HepG2 (cell line): ENCODE results near the gene BPIFB4. TPM values are rescaled to one million over a fixed set of nuclear protein-coding genes. Genes with fewer than 3 reads are reported as not detected.

Source experiments
- CHCHD3 ChIP-seq: sonication (generic); formaldehyde crosslinking; IDR thresholded peaks from 2 replicates; pipeline ENCODE4 v1.8.0; 2022; ENCODE audit warnings: mild to moderate bottlenecking, missing genetic modification reagents, moderate library complexity
- DMTF1 ChIP-seq: sonication (generic); formaldehyde crosslinking; IDR thresholded peaks from 2 replicates; pipeline ENCODE4 v1.4.0; 2020; ENCODE audit warnings: mild to moderate bottlenecking, missing genetic modification reagents
- FOXA1 ChIP-seq, 2 experiments: fragments of 450-650 bp in 1 of 2; sonication (generic) in 1 of 2; formaldehyde crosslinking in 1 of 2; IDR thresholded peaks; 2 replicates each; pipeline versions ENCODE4 v1.4.0 to v1.6.1; 2016 to 2020; ENCODE audit warnings: missing genetic modification reagents in 1 of 2
- HNRNPH1 ChIP-seq: fragments of 200-400 bp; formaldehyde crosslinking; optimal IDR thresholded peaks from 2 replicates; pipeline ENCODE3; 2017; ENCODE audit warnings: mild to moderate bottlenecking, low read depth, low read length
- IKZF5 ChIP-seq: IDR thresholded peaks from 2 replicates; pipeline ENCODE4 v1.6.1; 2018; ENCODE audit warnings: missing genetic modification reagents, mild to moderate bottlenecking, missing compliant biosample characterization
- MBD4 ChIP-seq: IDR thresholded peaks from 2 replicates; pipeline ENCODE4 v1.6.1; 2012; ENCODE audit warnings: low read length, inconsistent platforms, borderline replicate concordance
- MTA3 ChIP-seq: sonication (generic); formaldehyde crosslinking; IDR thresholded peaks from 2 replicates; pipeline ENCODE4 v1.4.0; 2020; ENCODE audit warnings: missing genetic modification reagents
- SNAI1 ChIP-seq: sonication (generic); formaldehyde crosslinking; IDR thresholded peaks from 2 replicates; pipeline ENCODE4 v1.5.0; 2020; ENCODE audit warnings: mild to moderate bottlenecking, missing genetic modification reagents, borderline replicate concordance
- U2AF2 ChIP-seq: fragments of 200-400 bp; formaldehyde crosslinking; IDR thresholded peaks from 2 replicates; pipeline ENCODE4 v1.6.1; 2017; ENCODE audit warnings: low read depth, mild to moderate bottlenecking, low read length
- ZBTB42 ChIP-seq: sonication (generic); formaldehyde crosslinking; IDR thresholded peaks from 2 replicates; pipeline ENCODE4 v1.5.0; 2020; ENCODE audit warnings: mild to moderate bottlenecking, missing genetic modification reagents
- ZFP62 ChIP-seq: sonication (generic); formaldehyde crosslinking; IDR thresholded peaks from 2 replicates; pipeline ENCODE4 v1.4.0; 2020; ENCODE audit warnings: missing genetic modification reagents
- ZNF121 ChIP-seq: sonication (generic); formaldehyde crosslinking; IDR thresholded peaks from 2 replicates; pipeline ENCODE4 v1.5.0; 2020; ENCODE audit warnings: mild to moderate bottlenecking, missing genetic modification reagents
- ZNF441 ChIP-seq: sonication (generic); formaldehyde crosslinking; IDR thresholded peaks from 2 replicates; pipeline ENCODE4 v1.7.0; 2021; ENCODE audit warnings: missing genetic modification reagents, borderline replicate concordance
- ZNF503 ChIP-seq: sonication (generic); formaldehyde crosslinking; IDR thresholded peaks from 2 replicates; pipeline ENCODE4 v1.4.0; 2020; ENCODE audit warnings: missing genetic modification reagents
- ZNF577 ChIP-seq: sonication (generic); formaldehyde crosslinking; IDR thresholded peaks from 2 replicates; pipeline ENCODE4 v1.4.0; 2020; ENCODE audit warnings: mild to moderate bottlenecking, low read depth, missing genetic modification reagents, borderline replicate concordance
- ZNF607 ChIP-seq: sonication (generic); formaldehyde crosslinking; IDR thresholded peaks from 2 replicates; pipeline ENCODE4 v1.5.1; 2020; ENCODE audit warnings: missing genetic modification reagents, mild to moderate bottlenecking, borderline replicate concordance
- ZSCAN30 ChIP-seq: sonication (generic); formaldehyde crosslinking; IDR thresholded peaks from 2 replicates; pipeline ENCODE4 v1.5.0; 2020; ENCODE audit warnings: mild to moderate bottlenecking, missing genetic modification reagents
- ZSCAN5A ChIP-seq: sonication (generic); formaldehyde crosslinking; IDR thresholded peaks from 2 replicates; pipeline ENCODE4 v1.8.0; 2022; ENCODE audit warnings: mild to moderate bottlenecking, missing genetic modification reagents, borderline replicate concordance
- polyA plus RNA-seq, 8 experiments: library from polyadenylated mRNA; depleted of rRNA in 3 of 8; stranded (reverse) in 7 of 8; unstranded in 1 of 8; fragments of >200 nt; fragmentation: Illumina TruSeq in 4 of 8; extraction: Trizol in 4 of 8; gene quantifications; 2 replicates each; pipeline versions ENCODE4 v1.2.1 to v1.2.3, GENCODE V29; 2011 to 2016; ENCODE audit warnings: low read depth in 4 of 8, missing spikeins in 1 of 8, mixed read lengths in 1 of 8; ENCODE audit not compliant: insufficient read depth in 1 of 8
- total RNA-seq, 5 experiments: library from RNA; depleted of rRNA; stranded (reverse); fragments of >200 nt; fragmentation: Illumina TruSeq; extraction: Trizol; gene quantifications; 2 replicates each; pipeline ENCODE4 v1.2.3, GENCODE V29; 2016; ENCODE audit warnings: low read depth in 1 of 5
- TF ChIP-seq, protein P1 (sequence below): sonication (generic); formaldehyde crosslinking; IDR thresholded peaks from 2 replicates; pipeline ENCODE4 v1.4.0; 2020; ENCODE audit warnings: low read depth, mild to moderate bottlenecking, missing genetic modification reagents
- TF ChIP-seq, protein P2 (sequence below): sonication (generic); formaldehyde crosslinking; IDR thresholded peaks from 2 replicates; pipeline ENCODE4 v1.4.0; 2020; ENCODE audit warnings: mild to moderate bottlenecking, missing genetic modification reagents
- TF ChIP-seq, protein P3 (sequence below): fragments of 450-650 bp; IDR thresholded peaks from 2 replicates; pipeline ENCODE4 v1.6.1; 2017

Gene BPIFB4
- total and polyA plus RNA-seq, 2 of the 13 experiments (the other 11 are each of a cell fraction or from before 2014, with no cell fraction given), result 0.09 TPM; not detected in 1

DNA sequence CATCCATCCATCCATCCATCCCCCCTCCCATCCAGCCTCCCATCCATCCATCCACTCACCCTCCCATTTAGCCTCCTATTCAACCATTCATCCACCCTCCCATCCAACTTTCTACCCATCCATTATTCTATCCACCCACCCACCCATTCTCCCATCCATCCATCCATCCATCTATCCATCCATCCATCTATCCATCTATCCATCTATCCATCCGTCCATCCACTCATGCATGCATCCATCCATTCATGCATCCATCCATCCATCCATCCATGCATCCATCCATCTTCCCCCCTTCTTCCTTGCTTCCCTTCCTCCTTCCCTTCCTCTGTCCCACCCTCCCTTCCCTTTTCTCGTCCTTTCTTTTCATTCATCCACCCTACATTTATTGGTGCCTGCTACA is 4.8 kb upstream of the BPIFB4 start (continued):
- TF ChIP-seq, protein P1, sequence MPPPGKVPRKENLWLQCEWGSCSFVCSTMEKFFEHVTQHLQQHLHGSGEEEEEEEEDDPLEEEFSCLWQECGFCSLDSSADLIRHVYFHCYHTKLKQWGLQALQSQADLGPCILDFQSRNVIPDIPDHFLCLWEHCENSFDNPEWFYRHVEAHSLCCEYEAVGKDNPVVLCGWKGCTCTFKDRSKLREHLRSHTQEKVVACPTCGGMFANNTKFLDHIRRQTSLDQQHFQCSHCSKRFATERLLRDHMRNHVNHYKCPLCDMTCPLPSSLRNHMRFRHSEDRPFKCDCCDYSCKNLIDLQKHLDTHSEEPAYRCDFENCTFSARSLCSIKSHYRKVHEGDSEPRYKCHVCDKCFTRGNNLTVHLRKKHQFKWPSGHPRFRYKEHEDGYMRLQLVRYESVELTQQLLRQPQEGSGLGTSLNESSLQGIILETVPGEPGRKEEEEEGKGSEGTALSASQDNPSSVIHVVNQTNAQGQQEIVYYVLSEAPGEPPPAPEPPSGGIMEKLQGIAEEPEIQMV, result no peak
- no peak for TF ChIP-seq ZSCAN30
- TF ChIP-seq, protein P2, sequence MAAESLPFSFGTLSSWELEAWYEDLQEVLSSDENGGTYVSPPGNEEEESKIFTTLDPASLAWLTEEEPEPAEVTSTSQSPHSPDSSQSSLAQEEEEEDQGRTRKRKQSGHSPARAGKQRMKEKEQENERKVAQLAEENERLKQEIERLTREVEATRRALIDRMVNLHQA (CRISPR knock-in tag), result no peak
- TF ChIP-seq MBD4, result no peak
- TF ChIP-seq ZNF577 (CRISPR knock-in tag), result no peak
- TF ChIP-seq, protein P3, sequence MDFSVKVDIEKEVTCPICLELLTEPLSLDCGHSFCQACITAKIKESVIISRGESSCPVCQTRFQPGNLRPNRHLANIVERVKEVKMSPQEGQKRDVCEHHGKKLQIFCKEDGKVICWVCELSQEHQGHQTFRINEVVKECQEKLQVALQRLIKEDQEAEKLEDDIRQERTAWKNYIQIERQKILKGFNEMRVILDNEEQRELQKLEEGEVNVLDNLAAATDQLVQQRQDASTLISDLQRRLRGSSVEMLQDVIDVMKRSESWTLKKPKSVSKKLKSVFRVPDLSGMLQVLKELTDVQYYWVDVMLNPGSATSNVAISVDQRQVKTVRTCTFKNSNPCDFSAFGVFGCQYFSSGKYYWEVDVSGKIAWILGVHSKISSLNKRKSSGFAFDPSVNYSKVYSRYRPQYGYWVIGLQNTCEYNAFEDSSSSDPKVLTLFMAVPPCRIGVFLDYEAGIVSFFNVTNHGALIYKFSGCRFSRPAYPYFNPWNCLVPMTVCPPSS, result 0 out of 2 replicates have a peak, but pooled peaks have one; percentile 72
- TF ChIP-seq ZBTB42, result no peak
- TF ChIP-seq FOXA1 (IDR thresholded peaks at IDR 0.05), result peak; percentile 41; the same call in 1 of the 2 replicates
- TF ChIP-seq FOXA1 (CRISPR knock-in tag; IDR thresholded peaks at IDR 0.05), result no peak
- no peak for TF ChIP-seq ZSCAN5A (CRISPR knock-in tag)
- TF ChIP-seq CHCHD3, result no peak
- TF ChIP-seq U2AF2, result no peak
- TF ChIP-seq ZNF607 (CRISPR knock-in tag), result no peak
- TF ChIP-seq DMTF1 (CRISPR knock-in tag), result no peak
- no peak for TF ChIP-seq SNAI1
- TF ChIP-seq MTA3, result no peak
- no peak for TF ChIP-seq ZFP62 (CRISPR knock-in tag)
- TF ChIP-seq ZNF441 (CRISPR knock-in tag), result no peak
- TF ChIP-seq ZNF503 (CRISPR knock-in tag), result no peak
- no peak for TF ChIP-seq ZNF121 (CRISPR knock-in tag)
- no peak for TF ChIP-seq HNRNPH1
- TF ChIP-seq IKZF5 (CRISPR knock-in tag), result no peak
